ENCODE measurements around the gene CDK2AP2.

GRCh38 chr11:67498544-67498972 lies 9.4 kb downstream of the CDK2AP2 start:
- TF ChIP-seq EZH2 (IDR thresholded peaks at IDR 0.05; ENCODE audit: insufficient read depth, low read length) (no peak), CTCF (IDR thresholded peaks at IDR 0.05; ENCODE audit: insufficient read depth, low read depth, low read length) (no peak)

All from astrocyte (in vitro differentiated cells and primary cell).